K562 (cell line): ENCODE data around the gene IL6ST. TPM values are rescaled to one million over a fixed set of nuclear protein-coding genes. Genes with fewer than 3 reads are reported as not detected.
A peak's percentile ranks its signal among the peaks of the same experiment; 100 is the strongest.

Experiments used
- ATF4 ChIP-seq: fragments of 450-650 bp; formaldehyde crosslinking; IDR thresholded peaks from 2 replicates; pipeline ENCODE4 v1.4.0; 2022; ENCODE audit warnings: mild to moderate bottlenecking, moderate library complexity
- CUX1 ChIP-seq: fragments of 200-800 bp; sonication (Bioruptor generic); IDR thresholded peaks from 2 replicates; pipeline ENCODE4 v1.6.1; 2016; ENCODE audit warnings: missing genetic modification characterization, missing compliant biosample characterization
- E2F1 ChIP-seq: sonication (generic); formaldehyde crosslinking; IDR thresholded peaks from 2 replicates; pipeline ENCODE4 v1.8.1; 2023; ENCODE audit warnings: mild to moderate bottlenecking, missing genetic modification reagents, moderate library complexity
- ELF2 ChIP-seq: fragments of 250-450 bp; sonication (Bioruptor Pico); IDR thresholded peaks from 2 replicates; pipeline ENCODE4 v1.5.0; 2021; ENCODE audit warnings: mild to moderate bottlenecking
- FUS ChIP-seq: fragments of 200-400 bp; formaldehyde crosslinking; optimal IDR thresholded peaks from 2 replicates; pipeline ENCODE3; 2017; ENCODE audit warnings: low read depth, low read length
- GATAD2A ChIP-seq: fragments of 450-650 bp; IDR thresholded peaks from 2 replicates; pipeline ENCODE4 v1.6.1; 2017
- HDAC1 ChIP-seq, 2 experiments: fragments of 450-650 bp; IDR thresholded peaks; 2 replicates each; pipeline ENCODE4 v1.6.1; 2016 to 2017; ENCODE audit warnings: inconsistent platforms in 1 of 2, mild to moderate bottlenecking in 1 of 2, moderate library complexity in 1 of 2
- MAX ChIP-seq: sonication (generic); formaldehyde crosslinking; IDR thresholded peaks from 2 replicates; pipeline ENCODE4 v1.9.0; 2022; ENCODE audit warnings: mild to moderate bottlenecking, missing genetic modification reagents
- SAP30 ChIP-seq: fragments of 200-600 bp; sonication (generic); IDR thresholded peaks from 2 replicates; pipeline ENCODE4 v1.6.1; 2012; ENCODE audit warnings: borderline replicate concordance, low read depth, mild to moderate bottlenecking, moderate library complexity, low read length, control low read depth, inconsistent platforms; ENCODE audit not compliant: insufficient read depth, poor library complexity, severe bottlenecking
- SMARCA4 ChIP-seq: fragments of 450-650 bp; IDR thresholded peaks from 2 replicates; pipeline ENCODE4 v1.6.1; 2016
- ZBTB9 ChIP-seq: fragments of 450-650 bp; formaldehyde crosslinking; IDR thresholded peaks from 2 replicates; pipeline ENCODE4 v1.4.0; 2020; ENCODE audit warnings: mild to moderate bottlenecking, moderate library complexity
- ZNF551 ChIP-seq: fragments of 250-450 bp; sonication (Bioruptor Pico); IDR thresholded peaks from 2 replicates; pipeline ENCODE4 v1.5.0; 2021; ENCODE audit warnings: mild to moderate bottlenecking, moderate library complexity
- ZNF639 ChIP-seq, 2 experiments: fragments of 200-800 bp in 1 of 2; sonication (Bioruptor generic) in 1 of 2; sonication (generic) in 1 of 2; formaldehyde crosslinking in 1 of 2; IDR thresholded peaks in 1 of 2; conservative IDR thresholded peaks in 1 of 2; 2 replicates each; pipeline versions ENCODE4 v1.5.0 to v1.6.1; 2016 to 2020; ENCODE audit warnings: missing compliant biosample characterization in 1 of 2, missing genetic modification characterization in 1 of 2, missing genetic modification reagents in 1 of 2
- polyA plus RNA-seq, 8 experiments: library from polyadenylated mRNA; depleted of rRNA in 4 of 8; stranded (reverse) in 5 of 8; unstranded in 3 of 8; fragments of >200 nt; fragmentation: Nextera tagmentation in 2 of 8; fragmentation: Illumina TruSeq in 1 of 8; extraction: Ambion mirVana in 2 of 8; extraction: Trizol in 1 of 8; gene quantifications; 2 replicates each; pipeline versions ENCODE4 v1.2.1 to v1.2.3, GENCODE V29; 2011 to 2014; ENCODE audit warnings: inconsistent platforms in 1 of 8, missing spikeins in 1 of 8
- total RNA-seq, 7 experiments: library from RNA; depleted of rRNA in 6 of 7; stranded (reverse); fragments of >200 nt in 6 of 7; fragmentation: Illumina TruSeq in 2 of 7; extraction: Trizol in 2 of 7; gene quantifications; 2 replicates each; pipeline versions ENCODE4 v1.2.1 to v1.2.3, GENCODE V29; 2011 to 2021; ENCODE audit warnings: low replicate concordance in 1 of 7

The IL6ST gene
- total and polyA plus RNA-seq, 9 of the 15 experiments (the other 6 are each of a cell fraction or from before 2014, with no cell fraction given), result 2.0 to 27.0 (median 7.9) TPM

GRCh38 chr5:55994495-55994997, at the start of gene IL6ST (continued):
- TF ChIP-seq CUX1 (no peak), SAP30 (peak; percentile 75), ZBTB9 (CRISPR knock-in tag) (no peak), ZNF551 (no peak), ELF2 (0 out of 2 replicates have a peak, but pooled peaks have one; percentile 21), GATAD2A (0 out of 2 replicates have a peak, but pooled peaks have one; percentile 59), SMARCA4 (peak; percentile 62; the same call in 1 of the 2 replicates), HDAC1 (IDR thresholded peaks at IDR 0.05) (peak in 1 of 2 experiments; percentile 71; a peak in 1 of 4 replicates), MAX (CRISPR knock-in tag) (no peak), ZNF639 (CRISPR knock-in tag; conservative IDR thresholded peaks at IDR 0.05 in 1 of 2, IDR thresholded peaks at IDR 0.05 in 1 of 2) (no peak), ATF4 (CRISPR knock-in tag) (no peak), E2F1 (CRISPR knock-in tag) (no peak), FUS (peak; percentile 33)
